ENCODE results near the gene MCAM. TPM values are rescaled to one million over a fixed set of nuclear protein-coding genes. Genes with fewer than 3 reads are reported as not detected.

The MCAM gene
- total and polyA plus RNA-seq, 4 donors = 2.2 to 49.6 (median 9.3) TPM

DNA sequence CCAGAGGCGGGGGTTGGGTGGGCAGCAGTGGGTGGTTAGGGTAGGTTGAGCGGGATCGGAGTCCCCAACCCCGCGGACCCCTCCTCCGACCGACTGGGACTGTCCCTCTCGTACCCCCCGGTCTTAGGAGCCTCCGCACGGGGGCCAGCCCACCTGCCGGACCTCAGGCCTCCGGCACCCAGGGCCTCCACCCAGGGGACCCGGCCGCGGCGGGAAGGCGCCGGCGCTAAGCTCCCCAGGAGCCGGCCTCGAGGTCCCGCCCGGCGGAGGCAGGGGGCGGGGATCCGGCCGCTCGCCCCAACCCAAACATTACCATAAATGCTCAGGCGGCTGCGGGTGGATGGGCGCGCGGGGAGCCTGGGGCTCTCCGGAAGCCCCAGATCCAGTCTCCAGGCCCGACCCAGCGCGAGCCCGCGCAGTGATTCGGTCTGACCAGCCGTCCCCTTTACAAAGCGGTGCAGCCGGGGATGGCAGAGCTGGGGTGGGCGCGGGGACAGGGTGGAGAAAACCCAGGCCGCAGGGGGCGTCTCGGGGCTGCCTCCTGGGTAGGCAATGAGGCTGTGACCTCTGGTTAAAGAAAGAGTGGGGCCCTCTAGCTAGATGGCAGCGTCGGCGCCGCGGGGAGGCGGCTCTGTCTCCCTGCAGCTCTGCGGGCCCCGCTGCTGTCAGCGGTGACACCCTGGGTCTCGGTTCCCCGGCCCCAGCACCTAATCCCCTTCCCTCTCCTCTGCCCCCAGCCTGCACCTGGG lies 4.0 kb upstream of the MCAM start:
- Histone ChIP-seq H3K36me3 (ENCODE audit: control insufficient read depth in 4 of 4, insufficient read depth in 3 of 4, low read depth in 1 of 4, low read length in 3 of 4) (no peaks in the 10 kb centered on the region), H3K9me3 (ENCODE audit: control insufficient read depth in 4 of 4, low read length in 3 of 4) (no peaks in the 10 kb centered on the region), H3K27ac (ENCODE audit: low read depth in 1 of 2, low read length in 2 of 2) (peak overlapping the region; percentile 64 to 69), H3K4me3 (ENCODE audit: low read depth in 1 of 3, low read length in 3 of 3) (peak overlapping the region; percentile 30 to 52 (median 45)), H3K9ac (ENCODE audit: low read depth in 1 of 2, low read length in 2 of 2) (no peak overlapping the region), H3K4me1 (ENCODE audit: control insufficient read depth in 4 of 4, insufficient read depth in 4 of 4, low read length in 3 of 4) (peaks cover 9 to 33% (median 20%) of the 10 kb centered on the region in 4 donors), H3K27me3 (ENCODE audit: control insufficient read depth in 4 of 4, insufficient read depth in 4 of 4, low read length in 3 of 4) (peaks cover 0 to 8% (median 3%) of the 10 kb centered on the region in 4 donors)
- no peak for TF ChIP-seq EGR1 (IDR thresholded peaks at IDR 0.05; ENCODE audit: low read depth in 2 of 2)
- TF ChIP-seq RAD21 (IDR thresholded peaks at IDR 0.05) = no peak
- TF ChIP-seq RXRA (IDR thresholded peaks at IDR 0.05) = no peak
- TF ChIP-seq REST (IDR thresholded peaks at IDR 0.05) = no peak
- TF ChIP-seq ATF3 (IDR thresholded peaks at IDR 0.05) = no peak
- DNase-seq (ENCODE audit: low spot score) = no peak
- 3% methylated on average over 60 of the region's 60 CpGs for WGBS

DNA sequence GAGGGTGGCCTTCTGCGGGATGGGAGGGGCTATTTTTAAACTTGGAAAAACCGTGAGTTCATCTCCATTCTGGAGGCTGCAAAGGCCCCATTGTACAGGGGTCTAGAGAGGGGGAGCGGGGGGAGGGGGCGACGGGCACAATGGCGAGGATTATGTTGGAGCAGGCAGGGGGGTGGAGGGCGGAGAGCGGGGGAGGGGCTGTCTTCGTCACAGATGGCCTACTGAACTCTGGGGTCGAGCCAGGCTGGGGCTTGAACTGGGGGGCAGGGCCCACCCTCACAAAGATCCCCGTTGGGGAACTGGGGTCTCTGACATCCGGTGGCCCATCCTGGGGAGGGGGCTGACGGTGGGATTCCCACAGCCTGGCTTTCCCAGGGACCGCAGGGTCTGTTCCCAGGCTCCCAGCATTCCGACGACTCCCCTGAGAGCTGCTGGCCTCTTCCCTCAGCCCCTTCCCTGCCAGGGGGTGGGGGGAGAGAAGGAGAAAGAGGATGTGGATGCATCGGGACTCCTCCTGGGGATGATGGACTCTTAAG lies 3.4 kb upstream of the MCAM start:
- Histone ChIP-seq H3K27me3 (ENCODE audit: control insufficient read depth in 4 of 4, insufficient read depth in 4 of 4, low read length in 3 of 4) (peaks cover 0 to 8% (median 3%) of the 10 kb centered on the region in 4 donors), H3K36me3 (ENCODE audit: control insufficient read depth in 4 of 4, insufficient read depth in 3 of 4, low read depth in 1 of 4, low read length in 3 of 4) (no peaks in the 10 kb centered on the region), H3K4me1 (ENCODE audit: control insufficient read depth in 4 of 4, insufficient read depth in 4 of 4, low read length in 3 of 4) (peaks cover 12 to 37% (median 24%) of the 10 kb centered on the region in 4 donors), H3K4me3 (ENCODE audit: low read depth in 1 of 3, low read length in 3 of 3) (peak overlapping the region in 1 of 3 donors; percentile 52), H3K9me3 (ENCODE audit: control insufficient read depth in 4 of 4, low read length in 3 of 4) (no peaks in the 10 kb centered on the region), H3K9ac (ENCODE audit: low read depth in 1 of 2, low read length in 2 of 2) (no peak overlapping the region), H3K27ac (ENCODE audit: low read depth in 1 of 2, low read length in 2 of 2) (peak overlapping the region; percentile 64 to 69)
- 36% methylated on average over 17 of the region's 17 CpGs for WGBS
- no peak for DNase-seq (ENCODE audit: low spot score)
- TF ChIP-seq, protein P1, sequence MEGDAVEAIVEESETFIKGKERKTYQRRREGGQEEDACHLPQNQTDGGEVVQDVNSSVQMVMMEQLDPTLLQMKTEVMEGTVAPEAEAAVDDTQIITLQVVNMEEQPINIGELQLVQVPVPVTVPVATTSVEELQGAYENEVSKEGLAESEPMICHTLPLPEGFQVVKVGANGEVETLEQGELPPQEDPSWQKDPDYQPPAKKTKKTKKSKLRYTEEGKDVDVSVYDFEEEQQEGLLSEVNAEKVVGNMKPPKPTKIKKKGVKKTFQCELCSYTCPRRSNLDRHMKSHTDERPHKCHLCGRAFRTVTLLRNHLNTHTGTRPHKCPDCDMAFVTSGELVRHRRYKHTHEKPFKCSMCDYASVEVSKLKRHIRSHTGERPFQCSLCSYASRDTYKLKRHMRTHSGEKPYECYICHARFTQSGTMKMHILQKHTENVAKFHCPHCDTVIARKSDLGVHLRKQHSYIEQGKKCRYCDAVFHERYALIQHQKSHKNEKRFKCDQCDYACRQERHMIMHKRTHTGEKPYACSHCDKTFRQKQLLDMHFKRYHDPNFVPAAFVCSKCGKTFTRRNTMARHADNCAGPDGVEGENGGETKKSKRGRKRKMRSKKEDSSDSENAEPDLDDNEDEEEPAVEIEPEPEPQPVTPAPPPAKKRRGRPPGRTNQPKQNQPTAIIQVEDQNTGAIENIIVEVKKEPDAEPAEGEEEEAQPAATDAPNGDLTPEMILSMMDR (IDR thresholded peaks at IDR 0.05; ENCODE audit: low read depth, low read length, missing input control) = no peak
- TF ChIP-seq, protein P2, sequence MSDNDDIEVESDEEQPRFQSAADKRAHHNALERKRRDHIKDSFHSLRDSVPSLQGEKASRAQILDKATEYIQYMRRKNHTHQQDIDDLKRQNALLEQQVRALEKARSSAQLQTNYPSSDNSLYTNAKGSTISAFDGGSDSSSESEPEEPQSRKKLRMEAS (IDR thresholded peaks at IDR 0.05) = no peak
- no peak for TF ChIP-seq FOXA2 (IDR thresholded peaks at IDR 0.05)
- TF ChIP-seq EGR1 (IDR thresholded peaks at IDR 0.05; ENCODE audit: low read depth in 2 of 2) = no peak
- TF ChIP-seq HNF4A (conservative IDR thresholded peaks at IDR 0.05) = no peak
- no peak for TF ChIP-seq NR2F2 (IDR thresholded peaks at IDR 0.05)
